Activated T-helper 9 cell treated with anti-CD3 and anti-CD28 coated beads, Interleukin-2, amount 50 U/mL, for 16 hours (primary cell): ENCODE measurements around the gene ATXN3.
"Not testable (repeated sequence)": the region's sequence is repeated elsewhere in the genome, so short reads cannot be mapped to it uniquely, and the experiment has no call there.

ENCODE experiments used
- DNase-seq: peaks from one replicate; pipeline ENCODE4 v3.0.0-alpha.2; 2020; ENCODE audit warnings: low read depth

Gene ATXN3

GRCh38 chr14:92058006-92058917, 48.1 kb downstream of the ATXN3 start:
- DNase-seq: no peak

- no peak for DNase-seq
Measured at GRCh38 chr14:92049781-92050180, 56.6 kb downstream of the ATXN3 start.

- not testable (repeated sequence) for DNase-seq
Measured at GRCh38 chr14:92049221-92049620, 57.2 kb downstream of the ATXN3 start.

DNA sequence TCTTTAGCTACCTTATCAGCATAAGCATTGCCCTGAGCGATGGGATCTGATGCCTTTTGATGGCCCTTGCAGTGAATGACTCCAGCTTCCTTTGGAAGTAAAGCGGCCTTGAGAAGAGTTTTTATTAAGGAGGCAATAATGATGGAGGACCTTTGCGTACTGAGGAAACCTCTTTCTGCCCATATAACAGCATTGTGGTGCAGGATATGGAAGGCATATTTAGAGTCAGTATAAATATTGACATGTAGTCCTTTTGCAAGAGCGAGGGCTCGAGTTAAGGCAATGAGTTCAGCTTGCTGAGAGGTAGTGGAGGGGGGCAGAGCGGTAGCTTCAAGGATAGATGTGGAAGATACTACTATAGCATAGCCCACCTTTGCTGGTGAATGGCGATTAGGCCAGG, 60.5 kb downstream of the ATXN3 start:
- not testable (repeated sequence) for DNase-seq

DNA sequence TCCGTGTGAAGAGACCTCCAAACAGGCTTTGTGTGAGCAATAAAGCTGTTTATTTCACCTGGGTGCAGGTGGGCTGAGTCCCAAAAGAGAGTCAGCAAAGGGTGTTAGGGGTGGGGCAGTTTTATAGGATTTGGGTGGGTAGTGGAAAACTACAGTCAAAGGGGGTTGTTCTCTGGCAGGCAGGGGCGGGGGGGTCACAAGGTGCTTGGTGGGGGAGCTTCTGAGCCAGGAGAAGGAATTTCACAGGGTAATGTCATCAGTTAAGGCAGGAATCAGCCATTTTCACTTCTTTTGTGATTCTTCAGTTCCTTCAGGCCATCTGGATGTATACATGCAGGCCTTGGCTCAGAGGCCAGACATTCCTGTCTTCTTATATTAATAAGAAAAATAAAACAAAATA, 64.6 kb downstream of the ATXN3 start:
- DNase-seq: not testable (repeated sequence)

DNA sequence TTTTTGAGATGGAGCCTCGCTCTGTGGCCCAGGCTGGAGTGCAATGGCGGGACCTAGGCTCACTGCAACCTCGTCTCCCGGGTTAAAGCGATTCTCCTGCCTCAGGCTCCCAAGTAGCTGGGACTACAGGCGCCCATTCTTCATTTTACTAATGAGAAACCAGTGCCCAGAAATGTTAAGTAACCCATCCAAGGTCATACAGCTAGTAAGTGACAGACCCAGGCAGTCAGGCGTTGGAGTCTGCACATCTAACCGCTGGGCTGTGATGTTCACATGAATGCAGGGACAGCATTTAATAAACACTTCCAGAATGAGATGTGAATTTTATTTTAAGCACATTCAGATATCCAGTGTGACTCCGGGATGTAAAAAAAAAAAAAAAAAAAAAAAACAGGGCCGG, 65.2 kb downstream of the ATXN3 start:
- no peak for DNase-seq

DNA sequence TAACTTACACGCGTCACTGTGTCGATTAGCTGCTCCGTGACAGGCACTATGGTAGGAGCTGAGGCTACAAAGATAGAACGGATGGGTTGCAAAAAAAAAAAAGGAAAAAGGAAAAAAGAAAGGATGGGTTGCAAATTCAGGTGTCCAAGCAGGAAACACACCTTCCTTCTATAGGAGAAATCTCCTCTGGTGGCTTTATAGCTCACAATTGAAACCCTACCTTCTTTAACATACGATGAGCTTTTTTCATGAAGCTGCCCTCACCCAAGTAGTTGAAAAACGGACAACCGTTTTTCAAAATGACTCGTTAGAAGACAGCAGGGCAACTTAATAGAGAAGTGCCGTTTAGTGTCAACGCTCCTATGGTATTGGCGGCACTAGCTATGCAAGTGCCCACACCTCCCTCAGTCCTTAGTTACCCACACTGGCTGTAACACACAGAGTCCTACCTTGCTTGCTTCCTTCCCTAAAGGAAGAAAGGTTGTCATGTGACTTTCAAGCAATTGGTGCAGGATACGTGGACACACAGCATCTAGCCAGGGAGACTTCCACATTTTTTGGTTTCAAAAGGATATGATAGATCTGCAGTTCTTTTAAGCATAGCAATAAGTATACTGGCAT, 65.8 kb downstream of the ATXN3 start:
- DNase-seq: no peak

GRCh38 chr14:92039719-92040430, 66.5 kb downstream of the ATXN3 start, which contains the start of gene TRIP11:
TSS of gene TRIP11 (minus strand) at chr14:92040059. CDS start at chr14:92039685, 374 bp downstream.
- peak; percentile 92 for DNase-seq

DNA sequence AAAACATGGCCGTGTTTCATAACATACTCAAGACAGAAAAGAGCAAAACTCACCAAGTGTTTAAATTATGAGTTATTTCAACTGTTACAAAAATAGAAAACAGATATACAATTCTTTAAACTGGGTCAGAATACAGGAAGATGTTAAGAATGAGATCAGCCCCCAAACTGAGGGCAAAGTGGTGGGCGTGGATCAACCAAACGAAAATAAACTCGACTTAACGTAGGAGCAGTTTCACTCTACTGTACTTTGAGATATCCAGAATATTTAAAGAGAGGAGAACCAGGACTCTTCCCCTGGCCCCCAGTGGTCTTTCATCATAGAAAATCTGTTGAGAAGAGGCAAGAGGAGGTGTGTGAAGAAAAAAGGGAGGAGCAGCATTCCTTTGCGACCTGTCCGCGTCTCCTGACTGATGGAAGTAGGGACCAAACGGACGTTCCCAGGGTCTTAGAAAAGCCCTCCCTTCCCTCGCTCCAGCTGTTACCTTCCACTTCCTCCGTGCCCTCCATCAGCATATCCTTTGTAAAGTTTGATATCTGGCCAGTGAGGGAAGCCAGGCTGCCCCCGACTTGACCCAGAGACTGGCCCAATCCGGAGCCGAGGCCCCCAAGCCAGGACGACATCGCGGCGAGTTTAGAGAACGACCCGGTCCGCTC, 67.2 kb downstream of the ATXN3 start:
- DNase-seq: peak; percentile 9

DNA sequence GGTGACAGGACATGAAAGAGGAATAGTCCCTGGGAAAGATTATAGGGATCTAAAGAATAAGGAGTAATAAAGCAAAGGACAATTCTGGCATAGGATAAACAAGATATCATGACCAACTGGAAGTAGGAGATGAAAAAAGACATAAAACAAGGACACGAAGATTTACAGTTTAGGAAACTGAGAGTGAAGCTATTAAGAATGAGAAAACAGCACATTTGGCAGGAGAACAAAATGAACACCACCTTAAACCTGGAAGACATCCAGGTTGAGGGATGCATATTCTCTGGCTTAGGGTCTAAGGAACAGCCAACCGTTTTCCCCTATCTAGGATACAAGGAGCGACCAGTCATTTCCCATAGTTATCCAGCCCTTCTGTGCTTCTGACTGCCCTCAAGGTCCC, 68.4 kb downstream of the ATXN3 start:
- no peak for DNase-seq

DNA sequence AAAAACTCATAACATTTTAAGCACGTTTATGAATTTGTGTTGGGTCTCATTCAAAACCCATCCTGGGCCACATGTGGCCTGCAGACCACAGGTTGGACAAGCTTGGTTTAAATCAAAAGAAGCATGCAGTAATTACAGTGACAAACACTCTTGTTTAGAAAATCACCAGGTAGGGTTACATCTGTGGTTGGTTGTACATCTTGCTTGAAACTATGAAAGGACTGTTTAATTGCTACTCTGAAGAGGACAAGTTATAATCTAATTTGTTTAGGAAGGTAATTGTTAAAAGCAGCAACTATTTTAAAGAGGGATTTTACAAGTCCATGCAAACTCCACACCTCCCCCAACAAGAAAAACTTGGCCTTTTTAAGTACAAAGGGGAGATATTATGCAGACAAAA, 70.5 kb downstream of the ATXN3 start:
- DNase-seq: no peak

- no peak for DNase-seq
Measured at GRCh38 chr14:92033906-92034687, 72.3 kb downstream of the ATXN3 start.

- DNase-seq: no peak
Measured at GRCh38 chr14:92033433-92033832, 72.9 kb downstream of the ATXN3 start.

GRCh38 chr14:92026548-92027190, 79.7 kb downstream of the ATXN3 start:
- no peak for DNase-seq

DNA sequence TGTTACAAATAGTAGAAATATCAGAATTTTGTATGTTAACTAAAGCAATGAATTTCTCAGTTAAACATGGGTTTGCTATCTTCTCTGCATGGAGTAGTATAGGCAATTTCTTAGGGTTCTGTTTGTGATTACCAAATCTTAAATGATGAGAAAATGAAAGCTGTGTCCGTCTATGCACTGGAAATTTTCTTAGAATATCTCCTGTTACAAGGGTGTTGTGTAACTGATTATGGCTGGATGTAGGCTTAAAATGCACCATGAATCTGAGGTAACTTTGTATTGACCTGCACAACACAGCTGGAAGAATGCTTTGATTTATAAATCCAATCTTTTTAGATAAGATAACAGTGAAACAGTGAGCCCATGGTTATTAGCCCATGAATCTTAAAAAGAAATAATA, 84.3 kb downstream of the ATXN3 start:
- DNase-seq: no peak

DNA sequence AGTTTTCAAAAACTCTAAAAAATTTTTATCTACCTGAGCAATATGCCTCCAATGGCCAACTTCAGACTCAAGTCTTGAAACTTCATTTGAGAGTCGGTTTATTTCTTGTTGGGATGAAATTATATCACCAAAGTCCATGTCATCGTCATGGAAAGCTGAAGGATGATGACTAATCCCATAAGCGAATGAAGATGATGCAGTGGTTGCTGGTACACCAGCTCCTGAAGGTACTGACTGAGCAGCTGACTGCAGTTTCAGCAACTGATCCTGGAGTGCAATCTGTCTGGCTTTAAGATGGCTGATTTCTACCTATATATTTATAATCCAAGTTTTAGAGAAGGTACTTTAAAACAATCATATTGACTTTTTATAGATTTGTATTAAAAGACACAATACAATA, 84.9 kb downstream of the ATXN3 start:
- DNase-seq: no peak

GRCh38 chr14:92014040-92014439, 92.3 kb downstream of the ATXN3 start:
- DNase-seq: no peak

DNA sequence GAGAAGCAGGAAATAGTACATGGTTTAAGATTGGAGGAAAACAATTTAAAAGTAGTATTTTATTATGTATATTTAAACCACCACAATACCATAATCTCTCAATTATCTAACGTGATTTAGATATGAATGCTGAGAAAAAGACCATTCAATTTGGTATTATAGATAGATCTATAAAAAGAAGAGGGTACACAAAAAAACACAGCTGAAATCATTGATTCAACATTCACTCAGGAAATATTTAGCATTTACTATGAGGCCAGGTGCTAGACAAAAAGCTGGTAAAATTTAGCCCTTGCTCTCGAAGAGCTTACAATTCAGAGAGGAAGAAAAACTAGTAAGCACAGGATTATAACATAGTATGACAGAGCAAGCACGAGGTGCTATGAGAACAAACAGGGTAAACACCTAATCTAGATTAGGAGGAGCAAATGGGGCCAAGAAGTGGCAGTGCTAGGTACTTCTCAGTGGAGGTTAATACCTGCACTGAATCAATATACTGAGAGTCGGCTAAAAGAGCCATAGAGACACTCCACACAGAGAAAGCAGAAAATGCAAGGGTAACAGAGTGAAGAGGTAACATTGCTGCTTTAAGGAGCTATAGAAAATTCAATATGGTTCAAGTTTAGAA, 94.1 kb downstream of the ATXN3 start:
- no peak for DNase-seq

DNA sequence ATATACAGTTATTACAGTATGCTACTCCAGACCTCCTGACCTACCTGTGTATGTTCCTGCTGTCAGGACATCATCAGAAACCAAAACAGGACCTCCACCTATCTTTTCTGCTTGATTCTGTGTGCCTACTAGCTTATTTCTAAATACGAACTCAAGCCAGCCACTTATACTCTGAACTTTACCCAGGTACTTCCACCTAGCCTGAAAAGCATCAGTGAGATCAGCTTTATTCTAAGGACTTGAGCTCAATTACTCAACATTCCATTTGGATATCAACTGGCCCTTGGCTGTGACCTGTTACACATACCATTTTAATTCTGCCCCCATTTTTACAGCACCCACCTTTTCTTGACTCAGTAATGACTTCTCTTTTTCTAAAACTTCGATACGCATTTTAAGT, 95.7 kb downstream of the ATXN3 start:
- no peak for DNase-seq

DNA sequence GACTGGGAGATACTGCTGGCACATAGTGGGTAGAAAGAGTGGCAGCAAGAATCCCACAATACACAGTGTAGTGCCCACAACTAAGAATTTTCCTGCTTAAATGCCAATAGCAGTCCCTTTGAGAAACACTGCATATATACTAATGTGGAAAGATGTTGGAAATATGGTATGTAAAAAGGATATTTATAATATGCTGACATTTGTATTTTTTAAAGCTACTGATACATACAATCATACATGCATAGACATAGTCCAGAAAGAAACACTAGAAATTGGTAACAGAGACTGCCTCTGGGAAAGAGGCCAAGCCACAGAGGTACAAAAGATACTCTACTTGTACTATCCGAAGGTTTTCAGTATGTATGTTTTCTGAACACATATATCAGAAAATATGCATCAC, 96.8 kb downstream of the ATXN3 start:
- DNase-seq: no peak
